Smooth muscle cell (in vitro differentiated cells): Measurements from ENCODE around the gene IRS2. TPM values are rescaled to one million over a fixed set of nuclear protein-coding genes. Genes with fewer than 3 reads are reported as not detected.

Experiments
- DNase-seq: peaks from one replicate; lab custom pipeline; 2025; ENCODE audit not compliant: unreplicated experiment; lab: John Stamatoyannopoulos, UW
- H2AFZ ChIP-seq: fragments of 200-600 bp; sonication (generic); 2 replicates; pipeline ENCODE4 v1.6.0; 2016; ENCODE audit warnings: antibody characterized with exemption, low read depth, mild to moderate bottlenecking
- H3F3A ChIP-seq: fragments of 200-600 bp; sonication (generic); 2 replicates; pipeline ENCODE4 v1.6.0; 2017; ENCODE audit warnings: antibody characterized with exemption, low read depth
- H3K27ac ChIP-seq: fragments of 200-600 bp; sonication (generic); 2 replicates; pipeline ENCODE4 v1.5.1; 2016; ENCODE audit warnings: low read depth, mild to moderate bottlenecking
- H3K27me3 ChIP-seq: fragments of 200-600 bp; sonication (generic); 2 replicates; pipeline ENCODE4 v1.6.1; 2016; ENCODE audit warnings: low read depth, mild to moderate bottlenecking
- H3K36me3 ChIP-seq: fragments of 200-600 bp; sonication (generic); 2 replicates; pipeline ENCODE4 v1.5.1; 2016; ENCODE audit warnings: low read depth
- H3K4me1 ChIP-seq: fragments of 200-600 bp; sonication (generic); 2 replicates; pipeline ENCODE4 v1.5.1; 2016; ENCODE audit warnings: low read depth
- H3K4me2 ChIP-seq: fragments of 200-600 bp; sonication (generic); 2 replicates; pipeline ENCODE4 v1.6.0; 2016; ENCODE audit warnings: mild to moderate bottlenecking
- H3K4me3 ChIP-seq: fragments of 200-600 bp; sonication (generic); 2 replicates; pipeline ENCODE4 v1.5.1; 2016; ENCODE audit warnings: mild to moderate bottlenecking
- H3K79me2 ChIP-seq: fragments of 200-600 bp; sonication (generic); 2 replicates; pipeline ENCODE4 v1.6.0; 2016; ENCODE audit warnings: low read depth, mild to moderate bottlenecking
- H3K9ac ChIP-seq: fragments of 200-600 bp; sonication (generic); 2 replicates; pipeline ENCODE4 v1.6.0; 2016; ENCODE audit warnings: low read depth
- H3K9me3 ChIP-seq: fragments of 200-600 bp; sonication (generic); replicated peaks from 2 replicates; pipeline ENCODE4 v1.5.1; 2016; ENCODE audit warnings: low read depth
- H4K20me1 ChIP-seq: fragments of 200-600 bp; sonication (generic); 2 replicates; pipeline ENCODE4 v1.6.0; 2016; ENCODE audit warnings: low read depth
- whole genome bisulfite sequencing: methylation state at CpG from one replicate; pipeline ENCODE4 v1.1.7; 2016; ENCODE audit warnings: low lambda C conversion rate; 5-methylcytosine and 5-hydroxymethylcytosine counted together
- polyA plus RNA-seq: library from polyadenylated mRNA; unstranded; fragments of >200 nt; fragmentation: Nextera tagmentation; extraction: Ambion mirVana; gene quantifications from 2 replicates; pipeline ENCODE4 v1.2.1, GENCODE V29; 2016
- total RNA-seq: library from RNA; depleted of rRNA; stranded (reverse); fragments of >200 nt; gene quantifications from 2 replicates; pipeline ENCODE4 v1.2.3, GENCODE V29; 2014
- TF ChIP-seq, protein P1 (sequence below): fragments of 200-600 bp; sonication (generic); IDR thresholded peaks from 2 replicates; pipeline ENCODE4 v1.5.1; 2017; ENCODE audit warnings: borderline replicate concordance, mild to moderate bottlenecking, antibody characterized with exemption; ENCODE audit not compliant: insufficient read depth, poor library complexity, severe bottlenecking

Gene IRS2
- total and polyA plus RNA-seq, 2 experiments from 2014 or later = 0.90 to 1.7 TPM

DNA sequence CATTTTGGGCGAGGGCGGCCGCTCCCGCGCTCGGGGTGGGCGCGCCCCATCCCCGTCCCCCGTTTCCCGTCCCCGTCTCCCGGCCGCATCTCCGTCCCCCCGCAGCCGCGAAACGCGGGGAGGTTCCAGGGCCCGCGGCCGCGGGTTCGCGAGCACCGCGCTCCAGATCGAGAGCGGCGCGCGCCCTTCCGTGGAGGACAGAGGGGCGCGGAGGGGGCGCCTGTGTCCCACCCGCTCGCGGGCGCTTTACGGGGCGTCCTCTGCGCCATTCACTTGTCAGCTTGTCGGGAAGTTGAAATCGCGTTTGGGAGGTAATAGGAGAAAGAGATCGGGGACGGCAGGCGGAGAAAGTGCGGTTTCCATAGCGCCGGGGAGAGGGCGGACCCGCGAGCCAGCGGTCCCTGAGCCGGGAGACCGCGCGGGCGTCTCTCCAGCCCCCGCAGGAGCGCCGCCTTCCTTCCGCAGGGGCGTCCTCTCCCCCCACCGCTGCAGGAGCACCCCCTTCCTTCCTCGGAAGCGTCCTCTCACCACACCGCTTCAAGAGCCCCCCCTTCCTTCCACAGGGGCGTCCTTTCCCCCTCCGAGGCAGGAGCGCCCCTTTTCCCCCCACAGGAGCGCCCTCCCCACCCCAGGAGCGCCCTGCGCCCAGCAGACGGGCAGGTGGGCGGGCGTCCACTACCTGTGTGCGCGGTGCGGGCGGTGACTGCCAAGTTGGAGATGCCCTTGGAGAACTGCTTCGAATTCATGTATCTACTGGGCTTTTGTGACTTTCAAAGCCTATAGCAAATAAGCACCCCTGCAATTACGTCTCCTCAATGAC lies 962 bp upstream of the IRS2 start:
- Histone ChIP-seq H4K20me1 (no peaks in the 10 kb centered on the region), H3F3A (peaks cover 3% of the 10 kb centered on the region), H3K4me3 (peak overlapping the region; percentile 91), H3K4me1 (no peaks in the 10 kb centered on the region), H3K27ac (no peak overlapping the region), H3K79me2 (no peaks in the 10 kb centered on the region), H3K36me3 (no peaks in the 10 kb centered on the region), H3K9me3 (no peaks in the 10 kb centered on the region), H3K9ac (peak overlapping the region; percentile 62), H3K27me3 (peaks cover 18% of the 10 kb centered on the region), H3K4me2 (peak overlapping the region; percentile 98), H2AFZ (peak overlapping the region; percentile 98)
- DNase-seq = no peak
- WGBS = 2% methylated on average over 65 of the region's 86 CpGs
- TF ChIP-seq, protein P1, sequence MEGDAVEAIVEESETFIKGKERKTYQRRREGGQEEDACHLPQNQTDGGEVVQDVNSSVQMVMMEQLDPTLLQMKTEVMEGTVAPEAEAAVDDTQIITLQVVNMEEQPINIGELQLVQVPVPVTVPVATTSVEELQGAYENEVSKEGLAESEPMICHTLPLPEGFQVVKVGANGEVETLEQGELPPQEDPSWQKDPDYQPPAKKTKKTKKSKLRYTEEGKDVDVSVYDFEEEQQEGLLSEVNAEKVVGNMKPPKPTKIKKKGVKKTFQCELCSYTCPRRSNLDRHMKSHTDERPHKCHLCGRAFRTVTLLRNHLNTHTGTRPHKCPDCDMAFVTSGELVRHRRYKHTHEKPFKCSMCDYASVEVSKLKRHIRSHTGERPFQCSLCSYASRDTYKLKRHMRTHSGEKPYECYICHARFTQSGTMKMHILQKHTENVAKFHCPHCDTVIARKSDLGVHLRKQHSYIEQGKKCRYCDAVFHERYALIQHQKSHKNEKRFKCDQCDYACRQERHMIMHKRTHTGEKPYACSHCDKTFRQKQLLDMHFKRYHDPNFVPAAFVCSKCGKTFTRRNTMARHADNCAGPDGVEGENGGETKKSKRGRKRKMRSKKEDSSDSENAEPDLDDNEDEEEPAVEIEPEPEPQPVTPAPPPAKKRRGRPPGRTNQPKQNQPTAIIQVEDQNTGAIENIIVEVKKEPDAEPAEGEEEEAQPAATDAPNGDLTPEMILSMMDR = no peak

DNA sequence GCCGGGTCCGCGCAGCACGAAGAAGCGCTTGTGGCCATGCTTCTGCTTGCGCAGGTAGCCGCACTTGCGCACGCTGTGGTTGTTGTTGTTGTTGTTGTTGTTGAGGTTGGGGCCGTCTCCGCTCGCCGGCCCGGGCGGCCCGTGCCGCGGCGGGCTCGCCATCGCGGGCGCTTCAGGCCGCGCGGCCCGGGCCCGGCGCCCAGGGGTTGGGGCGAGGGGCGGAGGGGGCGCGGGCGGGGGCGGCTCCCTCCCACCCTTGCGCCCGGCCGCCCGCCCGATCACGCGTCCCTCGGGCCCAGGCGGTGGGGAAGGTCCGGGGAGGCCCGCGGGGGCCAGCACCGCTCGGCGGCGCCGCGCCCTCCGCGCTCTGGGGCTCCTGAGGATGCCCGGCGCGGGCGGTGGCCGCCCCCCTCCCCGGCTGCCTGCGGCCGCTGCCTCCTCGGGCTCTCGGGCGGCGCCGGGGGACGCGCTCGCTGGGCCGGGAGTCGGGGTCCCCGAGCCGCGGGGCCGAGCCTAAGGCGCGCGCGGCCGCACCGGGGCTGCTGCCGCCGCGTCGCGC lies 412 bp downstream of the IRS2 start:
- Histone ChIP-seq H3K4me1 (peaks cover 7% of the 10 kb centered on the region), H3K36me3 (no peaks in the 10 kb centered on the region), H3K27me3 (peaks cover 18% of the 10 kb centered on the region), H3K9ac (peak overlapping the region; percentile 22), H3K4me2 (peak overlapping the region; percentile 91), H3K79me2 (no peaks in the 10 kb centered on the region), H3K27ac (no peak overlapping the region), H3K9me3 (no peaks in the 10 kb centered on the region), H3K4me3 (peak overlapping the region; percentile 91), H4K20me1 (peaks cover 2% of the 10 kb centered on the region), H2AFZ (no peak overlapping the region), H3F3A (peaks cover 3% of the 10 kb centered on the region)
- WGBS = under 1% methylated on average over 50 of the region's 88 CpGs
- DNase-seq = no peak
- TF ChIP-seq, protein P1 = no peak

DNA sequence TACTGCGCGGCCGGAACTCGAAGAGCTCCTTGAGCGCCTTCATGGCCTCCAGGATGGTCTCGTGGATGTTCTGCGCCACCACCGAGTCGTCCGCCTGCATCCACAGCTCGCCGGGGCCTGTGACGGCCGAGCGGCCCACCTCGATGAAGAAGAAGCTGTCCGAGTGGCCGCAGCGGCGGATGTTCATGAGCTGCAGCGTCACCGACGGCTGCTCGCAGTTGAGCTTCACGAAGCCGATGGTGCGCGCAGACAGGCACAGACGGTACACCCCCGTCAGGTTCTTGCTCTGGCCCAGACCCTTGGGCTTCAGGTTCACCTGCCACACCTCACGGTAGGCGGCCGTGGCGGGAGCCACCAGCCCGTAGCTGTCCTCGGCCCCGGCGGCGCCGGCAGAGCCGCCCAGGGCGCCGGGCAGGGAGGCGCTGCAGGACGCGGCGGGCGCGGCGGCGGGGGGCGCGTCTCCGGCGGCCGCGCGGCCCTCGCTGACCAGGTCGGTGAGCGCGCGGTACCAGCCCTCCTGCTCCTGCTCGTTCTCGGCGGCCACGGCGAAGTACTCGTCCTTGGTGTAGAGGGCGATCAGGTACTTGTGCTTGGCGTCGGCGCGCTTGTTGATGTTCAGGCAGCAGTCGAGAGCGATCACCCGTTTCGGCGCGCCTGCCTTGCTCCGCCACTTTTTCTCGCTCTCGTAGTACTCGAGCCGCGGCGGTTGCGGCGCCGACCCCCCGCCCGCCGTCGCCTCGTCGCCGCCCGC lies 1.1 kb downstream of the IRS2 start:
- DNase-seq = no peak
- Histone ChIP-seq H4K20me1 (peaks cover 4% of the 10 kb centered on the region), H3K4me2 (peak overlapping the region; percentile 91), H3K36me3 (no peaks in the 10 kb centered on the region), H3K79me2 (no peaks in the 10 kb centered on the region), H3F3A (peaks cover 3% of the 10 kb centered on the region), H3K4me1 (peaks cover 7% of the 10 kb centered on the region), H3K9me3 (no peaks in the 10 kb centered on the region), H2AFZ (no peak overlapping the region), H3K4me3 (peak overlapping the region; percentile 61), H3K27ac (no peak overlapping the region), H3K27me3 (peaks cover 18% of the 10 kb centered on the region), H3K9ac (peak overlapping the region; percentile 22)
- WGBS = 2% methylated on average over 92 of the region's 98 CpGs
- TF ChIP-seq, protein P1 = no peak
